ENCODE data around the gene NDUFB4. TPM values are rescaled to one million over a fixed set of nuclear protein-coding genes. Genes with fewer than 3 reads are reported as not detected.
A peak's percentile ranks its signal among the peaks of the same experiment; 100 is the strongest.

NDUFB4 gene
- total RNA-seq, 1 donor from 2014 or later = 107 TPM

GRCh38 chr3:120559242-120560061, 36.7 kb upstream of the NDUFB4 start:
- peak overlapping the region; percentile 95 for H3K27ac ChIP-seq (ENCODE audit: low read depth, low read length)
- peak overlapping the region; percentile 85 for H3K4me3 Mint-ChIP-seq (ENCODE audit: unreplicated experiment)
- FAIRE-seq (no peak), DNase-seq (ENCODE audit: low read depth) (peak; percentile 77)
- no peaks in the 10 kb centered on the region for H3K27me3 Mint-ChIP-seq (ENCODE audit: low read depth, unreplicated experiment)
- H3K27me3 ChIP-seq (ENCODE audit: insufficient read depth, low read length) = no peaks in the 10 kb centered on the region
- H3K4me3 ChIP-seq (ENCODE audit: insufficient read depth, low read depth, low read length) = peak overlapping the region; percentile 85
- peaks cover 27% of the 10 kb centered on the region for H3K4me1 ChIP-seq (ENCODE audit: insufficient read depth, low read length)
- H3K9me3 ChIP-seq (ENCODE audit: insufficient read depth, low read depth, low read length) = no peaks in the 10 kb centered on the region
- H3K79me2 ChIP-seq (ENCODE audit: insufficient read depth, low read length) = no peaks in the 10 kb centered on the region
- peak overlapping the region; percentile 91 for H3K9ac ChIP-seq (ENCODE audit: low read length)
- no peaks in the 10 kb centered on the region for H3K36me3 ChIP-seq (ENCODE audit: insufficient read depth, low read length)
- no peaks in the 10 kb centered on the region for H3K9me3 Mint-ChIP-seq (ENCODE audit: unreplicated experiment)
- H4K20me1 ChIP-seq (ENCODE audit: insufficient read depth, low read length) = no peaks in the 10 kb centered on the region
- no peaks in the 10 kb centered on the region for H3K36me3 Mint-ChIP-seq (ENCODE audit: low read depth, unreplicated experiment)
- H3K27ac Mint-ChIP-seq (ENCODE audit: unreplicated experiment) = peak overlapping the region; percentile 98
- H3K4me1 Mint-ChIP-seq (ENCODE audit: low read depth, unreplicated experiment) = peaks cover 13% of the 10 kb centered on the region
- peak overlapping the region; percentile 94 for H3K4me2 ChIP-seq (ENCODE audit: low read length)
- no peak for TF ChIP-seq EZH2 (IDR thresholded peaks at IDR 0.05; ENCODE audit: insufficient read depth, low read length)
- no peak for TF ChIP-seq CTCF (IDR thresholded peaks at IDR 0.05; ENCODE audit: insufficient read depth, low read depth, low read length)
- peak overlapping the region; percentile 73 for H2AFZ ChIP-seq (ENCODE audit: low read depth, low read length)

- no peaks in the 10 kb centered on the region for H3K27me3 ChIP-seq (ENCODE audit: insufficient read depth, low read length)
- Mint-ChIP-seq H3K27ac (ENCODE audit: unreplicated experiment) (peak overlapping the region; percentile 98), H3K4me1 (ENCODE audit: low read depth, unreplicated experiment) (peaks cover 13% of the 10 kb centered on the region), H3K4me3 (ENCODE audit: unreplicated experiment) (no peak overlapping the region), H3K27me3 (ENCODE audit: low read depth, unreplicated experiment) (no peaks in the 10 kb centered on the region), H3K9me3 (ENCODE audit: unreplicated experiment) (no peaks in the 10 kb centered on the region), H3K36me3 (ENCODE audit: low read depth, unreplicated experiment) (no peaks in the 10 kb centered on the region)
- no peaks in the 10 kb centered on the region for H4K20me1 ChIP-seq (ENCODE audit: insufficient read depth, low read length)
- peak overlapping the region; percentile 19 for H3K9ac ChIP-seq (ENCODE audit: low read length)
- no peak overlapping the region for H2AFZ ChIP-seq (ENCODE audit: low read depth, low read length)
- H3K4me3 ChIP-seq (ENCODE audit: insufficient read depth, low read depth, low read length) = peak overlapping the region; percentile 25
- no peak for TF ChIP-seq CTCF (IDR thresholded peaks at IDR 0.05; ENCODE audit: insufficient read depth, low read depth, low read length)
- H3K27ac ChIP-seq (ENCODE audit: low read depth, low read length) = peak overlapping the region; percentile 95
- H3K9me3 ChIP-seq (ENCODE audit: insufficient read depth, low read depth, low read length) = no peaks in the 10 kb centered on the region
- H3K4me2 ChIP-seq (ENCODE audit: low read length) = peak overlapping the region; percentile 49
- DNase-seq (ENCODE audit: low read depth) (peak; percentile 39), FAIRE-seq (no peak)
- H3K79me2 ChIP-seq (ENCODE audit: insufficient read depth, low read length) = no peaks in the 10 kb centered on the region
- H3K36me3 ChIP-seq (ENCODE audit: insufficient read depth, low read length) = no peaks in the 10 kb centered on the region
- H3K4me1 ChIP-seq (ENCODE audit: insufficient read depth, low read length) = peaks cover 27% of the 10 kb centered on the region
These were observed 35.6 kb upstream of the NDUFB4 start for GRCh38 chr3:120560304-120561250.

Data from astrocyte (in vitro differentiated cells and primary cell).